ENCODE measurements around the gene RPEL1. TPM values are rescaled to one million over a fixed set of nuclear protein-coding genes. Genes with fewer than 3 reads are reported as not detected.
A peak's percentile ranks its signal among the peaks of the same experiment; 100 is the strongest.

The RPEL1 gene
- total and polyA plus RNA-seq, 2 donors (not counting 1 experiment from before 2014, with no cell fraction given) = not detected

DNA sequence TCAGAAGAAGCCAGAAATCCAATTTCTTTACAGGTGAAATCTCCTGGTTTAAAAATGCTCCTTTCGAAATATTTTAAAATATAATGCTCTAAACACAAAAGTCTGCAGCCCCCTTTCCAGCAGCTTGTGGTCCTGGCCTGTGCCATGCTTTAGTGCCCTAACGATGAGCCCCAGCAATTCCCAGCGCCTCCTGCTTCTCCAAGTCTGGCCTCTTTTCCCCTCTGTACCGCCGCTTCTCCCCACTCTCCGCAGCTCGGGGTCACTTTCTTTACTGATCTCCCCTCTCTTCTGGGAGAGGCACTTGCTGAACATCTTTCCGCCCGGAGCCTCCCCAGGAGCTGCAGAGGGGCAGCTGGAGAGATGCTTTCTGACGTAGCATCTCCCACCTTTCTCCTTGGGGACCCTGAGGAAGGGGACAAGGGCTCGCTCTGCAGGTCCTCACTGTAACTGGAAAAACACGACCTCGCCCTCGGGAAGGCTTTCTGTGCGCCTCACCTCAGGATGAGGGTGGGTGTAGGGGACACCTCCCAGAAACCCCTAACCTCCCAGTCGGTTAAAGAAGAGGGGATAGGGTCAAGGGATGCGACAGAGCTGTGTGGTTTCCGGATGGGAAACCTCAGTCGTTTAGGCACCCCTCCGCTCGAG lies 30.7 kb downstream of the RPEL1 start:
- Mint-ChIP-seq H3K27me3 (peaks cover 56% of the 10 kb centered on the region), H3K4me1 (peaks cover 7% of the 10 kb centered on the region), H3K4me3 (peak overlapping the region; percentile 69), H3K9me3 (ENCODE audit: insufficient read depth) (no peaks in the 10 kb centered on the region), H3K27ac (no peak overlapping the region)
- peak overlapping the region; percentile 54 for H2AFZ ChIP-seq (ENCODE audit: insufficient read depth, low read depth, low read length, poor library complexity, severe bottlenecking)
- DNase-seq (no peak), ATAC-seq (ENCODE audit: low read depth) (no peak)
- intact Hi-C loops (cut with micrococcal nuclease) = no loop called here
- peak overlapping the region; percentile 68 for H3K4me2 ChIP-seq (replicated peaks; ENCODE audit: low read depth, low read length, poor library complexity, severe bottlenecking)
- no peaks in the 10 kb centered on the region for H4K20me1 ChIP-seq (ENCODE audit: control insufficient read depth, insufficient read depth, low read length, poor library complexity, severe bottlenecking)
- H3K27me3 ChIP-seq (replicated peaks in 1 of 4; ENCODE audit: control extremely low read depth in 1 of 4, control insufficient read depth in 3 of 4, insufficient read depth in 4 of 4, low read length in 3 of 4) = peaks cover 0 to 58% (median 27%) of the 10 kb centered on the region in 4 experiments
- 18% methylated on average over 16 of the region's 21 CpGs for WGBS (ENCODE audit: insufficient coverage)
- ChIA-PET CTCF (interaction anchor here (0.6 kb wide), 1 partner anchor 58 kb away, joined by 3 read pairs; no protein-coding TSS in a partner anchor), POLR2A (no interaction called here)
- H3K4me1 ChIP-seq (ENCODE audit: control insufficient read depth in 2 of 2, insufficient read depth in 2 of 2, low read length in 2 of 2) = peaks cover 12 to 21% of the 10 kb centered on the region in 2 donors
- TF ChIP-seq, protein P1, sequence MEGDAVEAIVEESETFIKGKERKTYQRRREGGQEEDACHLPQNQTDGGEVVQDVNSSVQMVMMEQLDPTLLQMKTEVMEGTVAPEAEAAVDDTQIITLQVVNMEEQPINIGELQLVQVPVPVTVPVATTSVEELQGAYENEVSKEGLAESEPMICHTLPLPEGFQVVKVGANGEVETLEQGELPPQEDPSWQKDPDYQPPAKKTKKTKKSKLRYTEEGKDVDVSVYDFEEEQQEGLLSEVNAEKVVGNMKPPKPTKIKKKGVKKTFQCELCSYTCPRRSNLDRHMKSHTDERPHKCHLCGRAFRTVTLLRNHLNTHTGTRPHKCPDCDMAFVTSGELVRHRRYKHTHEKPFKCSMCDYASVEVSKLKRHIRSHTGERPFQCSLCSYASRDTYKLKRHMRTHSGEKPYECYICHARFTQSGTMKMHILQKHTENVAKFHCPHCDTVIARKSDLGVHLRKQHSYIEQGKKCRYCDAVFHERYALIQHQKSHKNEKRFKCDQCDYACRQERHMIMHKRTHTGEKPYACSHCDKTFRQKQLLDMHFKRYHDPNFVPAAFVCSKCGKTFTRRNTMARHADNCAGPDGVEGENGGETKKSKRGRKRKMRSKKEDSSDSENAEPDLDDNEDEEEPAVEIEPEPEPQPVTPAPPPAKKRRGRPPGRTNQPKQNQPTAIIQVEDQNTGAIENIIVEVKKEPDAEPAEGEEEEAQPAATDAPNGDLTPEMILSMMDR (IDR thresholded peaks at IDR 0.05) = no peak
- TF ChIP-seq EZH2 (IDR thresholded peaks at IDR 0.05; ENCODE audit: borderline replicate concordance, insufficient read depth, low read depth, low read length, poor library complexity, severe bottlenecking) = no peak
- H3K79me2 ChIP-seq (ENCODE audit: control insufficient read depth, insufficient read depth, low read length) = no peaks in the 10 kb centered on the region
- no peaks in the 10 kb centered on the region for H3K36me3 ChIP-seq (replicated peaks in 1 of 2; ENCODE audit: control extremely low read depth in 1 of 2, control insufficient read depth in 1 of 2, extremely low read depth in 1 of 2, insufficient read depth in 2 of 2, low read length in 1 of 2)
- H3K9ac ChIP-seq (ENCODE audit: low read length) = no peak overlapping the region
- peaks cover 0 to 12% (median 0%) of the 10 kb centered on the region in 3 donors for H3K9me3 ChIP-seq (ENCODE audit: control extremely low read depth in 1 of 3, control insufficient read depth in 2 of 3, insufficient read depth in 1 of 3, low read length in 2 of 3)
- no peak overlapping the region for H3K4me3 ChIP-seq (ENCODE audit: control extremely low read depth in 1 of 5, extremely low read depth in 1 of 5, insufficient read depth in 1 of 5, low read depth in 2 of 5, low read length in 4 of 5)
- H3K27ac ChIP-seq (ENCODE audit: low read length in 2 of 2) = no peak overlapping the region
